ELR (cell line): ENCODE measurements around the gene AP5Z1.

Experiments used
- DNase-seq: peaks from one replicate; pipeline ENCODE4 v3.0.0-alpha.2; 2015; ENCODE audit warnings: low read depth

AP5Z1 gene

DNA sequence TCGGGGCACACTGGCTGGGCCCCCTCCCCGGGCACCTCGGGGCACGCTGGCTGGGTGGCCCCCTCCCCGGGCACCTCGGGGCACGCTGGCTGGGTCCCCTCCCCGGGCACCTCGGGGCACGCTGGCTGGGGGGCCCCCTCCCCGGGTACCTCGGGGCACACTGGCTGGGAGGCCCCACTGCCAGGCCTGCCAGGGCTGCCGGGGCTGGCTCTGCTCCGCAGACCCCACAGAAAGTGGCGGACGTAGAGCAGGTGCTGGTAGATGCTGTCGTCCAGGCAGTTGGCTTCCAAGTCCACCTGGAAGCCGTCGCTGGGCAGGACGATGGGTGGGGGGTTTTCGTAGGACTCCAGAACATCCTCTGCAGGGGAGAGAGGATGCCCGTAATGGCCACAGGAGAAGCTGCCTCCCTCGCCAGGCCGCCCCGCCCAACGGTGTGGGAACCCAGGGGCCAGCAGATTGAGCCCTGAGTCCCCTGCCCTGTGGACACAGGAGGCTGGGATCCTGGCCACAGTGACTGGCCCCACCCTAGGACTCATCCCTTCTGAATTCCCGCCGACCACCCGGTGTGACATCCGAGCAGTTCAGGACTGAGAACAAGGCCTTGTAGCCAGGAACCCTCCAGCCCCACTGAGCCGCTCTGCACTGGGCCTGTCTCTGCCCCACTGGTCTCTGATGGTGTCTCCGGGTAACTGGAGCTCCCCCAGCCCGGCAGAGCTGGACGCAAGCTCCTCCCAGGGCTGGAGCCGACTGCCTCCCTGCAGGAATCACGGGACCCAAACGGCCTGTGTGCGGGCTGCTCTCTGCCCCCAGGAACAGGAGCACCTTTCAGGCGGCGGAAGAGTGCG, 28.2 kb downstream of the AP5Z1 start:
- DNase-seq, result no peak

GRCh38 chr7:4805110-4805983, 29.9 kb downstream of the AP5Z1 start:
- DNase-seq, result no peak

DNA sequence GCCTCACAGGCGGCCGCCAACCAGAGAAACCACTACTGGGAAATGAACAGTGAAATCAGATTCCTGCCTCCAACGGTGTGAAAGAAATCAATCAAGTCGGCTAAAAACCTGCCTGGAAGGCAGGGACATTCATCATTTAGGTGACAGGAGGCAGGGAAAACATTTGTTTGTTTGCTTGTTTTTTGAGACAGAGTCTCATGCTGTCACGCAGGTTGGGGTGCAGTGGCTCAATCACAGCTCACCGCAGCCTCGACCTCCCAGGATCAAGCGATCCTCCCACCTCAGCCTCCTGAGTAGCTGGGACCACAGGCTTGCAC, 30.5 kb downstream of the AP5Z1 start:
- no peak for DNase-seq

DNA sequence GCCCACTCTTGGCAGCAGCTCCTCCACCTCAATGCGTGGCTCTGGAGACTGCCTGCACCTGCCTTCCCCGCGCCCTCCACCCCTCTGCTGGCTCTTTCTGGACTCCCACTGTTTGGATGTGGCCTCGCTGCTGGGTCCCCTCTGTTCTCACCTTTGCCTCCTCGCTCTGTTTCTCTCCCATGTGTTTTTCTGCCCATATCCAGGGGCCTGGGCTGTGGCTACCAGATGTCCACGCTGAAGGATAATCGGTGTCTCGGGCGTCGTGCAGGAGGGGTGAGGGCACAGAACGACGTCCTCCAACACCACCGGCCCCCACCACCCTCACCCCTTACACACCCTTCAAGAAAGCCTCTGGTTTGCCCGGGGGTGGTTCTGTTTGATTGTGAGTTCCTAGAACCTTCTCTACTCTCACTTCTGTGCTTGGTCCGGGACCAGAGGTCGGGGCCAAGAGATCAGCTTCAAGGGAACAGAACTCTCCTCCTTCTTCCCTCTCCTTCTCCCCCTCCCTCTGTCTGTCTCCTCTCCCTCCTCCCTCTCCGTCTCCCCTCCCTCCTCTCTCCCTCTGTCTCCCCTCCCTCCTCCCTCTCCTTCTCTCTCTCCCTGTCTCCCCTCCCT, 31.7 kb downstream of the AP5Z1 start:
- no peak for DNase-seq

- no peak for DNase-seq
Observed at GRCh38 chr7:4807598-4808016, 32.2 kb downstream of the AP5Z1 start.

DNA sequence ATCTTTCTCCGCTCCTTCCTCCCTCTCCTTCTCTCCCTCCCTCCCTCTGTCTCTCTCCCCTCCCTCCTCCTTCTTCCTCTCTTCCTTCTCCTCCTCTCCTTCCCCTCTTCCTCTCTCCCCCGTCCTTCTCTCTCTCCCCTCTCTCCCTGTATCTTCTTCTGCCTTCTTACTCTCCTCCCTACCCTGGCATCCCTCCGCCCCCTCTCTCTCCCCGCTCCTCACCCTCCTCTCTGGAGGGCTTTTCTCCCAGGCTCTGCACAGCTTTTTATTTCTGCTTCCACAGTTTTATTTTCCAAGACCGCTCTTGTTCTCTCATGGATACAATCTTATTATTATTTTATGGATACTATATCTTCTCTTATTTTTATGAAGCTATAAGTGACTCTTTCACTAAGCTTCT, 32.6 kb downstream of the AP5Z1 start:
- DNase-seq, result no peak

- no peak for DNase-seq
Observed at GRCh38 chr7:4808565-4808964, 33.1 kb downstream of the AP5Z1 start.

DNA sequence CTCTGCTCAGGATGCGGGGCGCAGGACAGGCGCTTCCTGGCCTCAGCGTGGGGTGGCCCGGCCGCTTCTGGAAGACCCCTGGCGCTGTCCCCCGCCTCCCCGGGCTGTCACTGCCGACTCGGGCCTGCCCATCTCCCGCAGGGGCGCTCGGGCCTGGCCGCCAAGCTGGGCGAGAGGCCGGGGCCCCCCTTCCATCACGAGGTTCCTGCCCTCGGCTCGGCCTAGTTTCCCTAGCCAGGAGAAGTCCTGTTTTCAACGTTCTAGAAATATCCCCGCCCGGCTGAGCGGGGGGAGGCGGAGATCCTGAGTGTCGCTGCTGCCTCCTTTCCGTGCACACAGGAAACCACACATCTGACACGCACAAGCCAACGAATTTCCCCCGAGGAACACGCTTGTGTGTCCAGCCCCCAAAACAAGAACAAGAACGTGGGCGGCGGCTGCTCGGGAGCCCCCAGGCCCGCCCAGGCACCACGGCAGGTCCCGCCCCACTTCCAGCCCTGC, 33.7 kb downstream of the AP5Z1 start:
- no peak for DNase-seq

- DNase-seq, result no peak
Observed at GRCh38 chr7:4809666-4810065, 34.2 kb downstream of the AP5Z1 start.

- no peak for DNase-seq
Observed at GRCh38 chr7:4814433-4814832, 39.0 kb downstream of the AP5Z1 start.

DNA sequence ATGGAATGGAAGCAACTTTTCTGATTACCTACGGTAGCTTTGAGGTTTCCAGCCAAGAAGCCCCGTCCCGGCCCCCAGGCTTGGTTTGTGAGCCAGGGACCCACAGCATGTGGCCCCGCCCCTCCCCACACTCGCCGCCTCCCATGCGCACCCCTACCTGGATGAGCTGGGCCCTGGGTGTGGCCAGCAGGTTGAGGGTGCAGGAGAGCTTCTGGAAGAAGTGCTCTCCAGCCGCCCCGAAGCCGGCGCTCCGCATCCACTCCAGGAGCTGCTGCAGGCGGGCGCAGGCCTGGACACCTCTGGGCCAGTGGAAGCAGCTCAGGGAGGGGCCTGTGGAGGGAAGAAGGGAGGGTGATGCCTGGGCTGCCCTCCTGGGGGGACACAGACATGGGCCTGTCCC, 39.7 kb downstream of the AP5Z1 start:
- DNase-seq, result no peak

- no peak for DNase-seq
Observed at GRCh38 chr7:4815609-4816418, 40.4 kb downstream of the AP5Z1 start.

DNA sequence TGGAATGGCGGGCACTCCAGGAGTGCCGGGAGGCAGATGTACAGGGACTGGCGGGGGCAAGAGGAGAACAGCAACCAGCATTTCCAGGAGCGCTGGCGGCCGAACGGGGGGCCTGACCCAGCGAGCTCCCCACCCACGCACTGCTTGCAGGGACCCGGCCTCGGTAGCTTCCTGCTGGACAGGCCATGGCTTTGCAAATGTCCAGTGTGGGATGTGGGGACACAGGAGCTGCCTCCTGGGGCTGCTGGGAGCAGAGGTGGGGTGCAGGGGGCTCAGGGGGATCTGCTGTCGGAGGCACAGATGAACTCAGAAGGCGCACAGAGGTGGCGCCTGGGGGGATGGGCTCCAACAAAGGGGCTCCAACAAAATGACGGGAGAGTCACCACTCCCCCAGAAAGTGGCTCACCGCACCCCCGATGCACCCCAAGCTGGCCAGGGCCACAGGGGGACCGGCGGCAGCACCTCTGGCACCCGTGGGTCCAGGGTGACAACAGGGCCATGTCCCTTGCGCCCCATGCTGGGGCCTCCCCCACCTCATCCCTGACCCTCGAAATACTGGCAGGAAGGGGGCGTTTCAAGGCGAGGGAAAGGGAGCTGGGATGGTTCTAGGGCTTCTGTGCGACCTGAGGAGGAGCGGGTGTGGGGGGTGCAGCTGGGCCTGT, 41.1 kb downstream of the AP5Z1 start:
- DNase-seq, result no peak

DNA sequence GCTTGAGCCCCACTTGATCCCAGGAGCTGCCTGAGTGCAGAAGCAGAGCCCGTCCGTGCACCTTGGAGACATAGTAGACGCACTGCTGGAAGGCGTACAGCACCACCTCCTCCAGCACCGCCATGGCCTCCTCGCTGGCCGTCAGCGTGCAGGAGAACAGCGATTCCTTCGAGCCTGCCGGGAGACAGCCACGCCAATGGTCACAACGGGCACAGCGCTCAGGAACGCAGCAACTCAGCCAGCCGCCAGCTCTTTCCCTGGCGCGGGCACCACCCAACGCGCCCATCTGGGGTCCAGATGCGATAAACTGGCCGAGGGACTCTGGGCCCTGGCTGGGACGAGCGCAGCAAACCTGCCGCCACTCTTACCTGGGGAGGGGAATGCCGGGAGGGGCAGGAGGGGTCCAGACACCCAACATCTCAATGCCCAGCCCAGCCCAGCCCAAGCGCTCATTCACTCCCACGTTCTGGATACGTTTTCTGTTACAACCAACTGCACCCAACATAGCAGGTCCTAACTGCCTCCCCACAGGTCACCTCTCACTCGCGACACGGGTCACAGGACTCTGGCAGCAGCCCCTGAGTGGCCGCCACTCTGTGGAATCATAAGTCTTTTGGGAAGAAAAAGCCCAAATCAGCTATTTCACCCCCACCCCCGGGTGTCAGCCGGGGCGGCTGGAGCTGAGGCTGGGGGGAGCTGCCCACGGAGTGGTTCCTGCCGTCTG, 41.9 kb downstream of the AP5Z1 start:
- no peak for DNase-seq

DNA sequence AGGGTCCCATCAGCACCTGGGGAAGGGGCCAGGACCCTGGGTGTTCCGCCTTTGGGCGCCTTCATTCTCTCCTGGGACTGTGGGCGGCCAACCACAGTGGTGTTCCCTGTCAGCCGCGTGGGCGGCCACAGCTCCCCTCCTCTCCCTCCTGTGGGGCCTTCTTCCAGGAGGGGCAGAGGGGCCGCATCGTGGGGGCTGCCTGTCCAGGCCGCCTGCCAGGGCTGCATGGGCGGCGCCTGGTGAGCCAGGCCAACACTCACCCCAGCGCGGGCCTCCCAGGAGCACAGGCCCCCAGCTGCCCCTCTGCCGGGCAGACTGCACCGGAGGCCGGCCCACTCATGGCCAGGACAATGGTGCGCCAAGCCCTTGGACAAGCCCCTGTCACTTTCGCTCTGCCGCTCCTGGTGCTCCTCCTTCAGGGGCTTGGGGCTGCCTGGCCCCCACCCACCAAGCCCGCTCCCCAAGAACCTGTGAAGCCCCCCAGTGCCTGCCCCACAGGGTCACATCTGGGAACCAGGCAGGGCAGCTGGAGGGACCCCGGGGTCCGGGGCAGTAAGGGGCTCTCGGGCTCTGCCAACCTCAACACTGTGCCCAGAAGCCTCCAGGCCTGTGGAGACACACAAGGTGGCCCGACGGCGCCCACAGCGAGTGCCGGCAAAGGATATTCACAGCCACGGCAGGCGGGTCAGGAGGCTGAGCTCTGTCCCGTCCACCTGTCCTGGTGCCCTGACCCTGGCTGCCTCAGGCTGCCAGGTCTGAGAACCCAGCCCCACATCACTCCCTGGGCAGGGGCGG, 42.8 kb downstream of the AP5Z1 start:
- DNase-seq, result no peak

GRCh38 chr7:4819560-4820404, 44.4 kb downstream of the AP5Z1 start:
- no peak for DNase-seq

- DNase-seq, result no peak
Observed at GRCh38 chr7:4820405-4820966, 45.1 kb downstream of the AP5Z1 start.

GRCh38 chr7:4820967-4821471, 45.6 kb downstream of the AP5Z1 start:
- no peak for DNase-seq
